Peyer's patch (tissue), 4 donors: ENCODE measurements around the gene SLC38A2. TPM values are rescaled to one million over a fixed set of nuclear protein-coding genes. Genes with fewer than 3 reads are reported as not detected.

Source experiments
- DNase-seq, 3 donors: peaks; one replicate each; pipeline ENCODE4 v3.0.0-alpha.2; 2017 to 2019
- H3K27ac ChIP-seq, 4 donors: fragments of 200-600 bp; sonication (generic); one replicate each; pipeline ENCODE4 v1.5.1; 2016 to 2019
- H3K27me3 ChIP-seq, 2 donors: fragments of 200-600 bp; sonication (generic); one replicate each; pipeline ENCODE4 v1.5.1; 2019
- H3K36me3 ChIP-seq, 3 donors: fragments of 200-600 bp; sonication (generic); one replicate each; pipeline ENCODE4 v1.5.1; 2016 to 2019
- H3K4me1 ChIP-seq, 4 donors: fragments of 200-600 bp; sonication (generic); one replicate each; pipeline ENCODE4 v1.5.1; 2016 to 2019
- H3K4me3 ChIP-seq, 4 donors: fragments of 200-600 bp; sonication (generic); 1 replicate in 3 of 4; 2 replicates in 1 of 4; pipeline ENCODE4 v1.5.1; 2016 to 2019; ENCODE audit warnings: mild to moderate bottlenecking in 1 of 4
- H3K9me3 ChIP-seq, 4 donors: fragments of 200-600 bp; sonication (generic); one replicate each; pipeline ENCODE4 v1.5.1; 2016 to 2019; ENCODE audit warnings: mild to moderate bottlenecking in 1 of 4
- POLR2A ChIP-seq, 2 donors: fragments of 450-650 bp; IDR thresholded peaks; one replicate each; pipeline ENCODE4 v1.5.1; 2017; ENCODE audit warnings: antibody characterized with exemption in 2 of 2, mild to moderate bottlenecking in 2 of 2, moderate library complexity in 2 of 2
- total RNA-seq, 4 donors: library from RNA; depleted of rRNA; stranded (reverse); fragments of >200 nt; gene quantifications; one replicate each; pipeline ENCODE4 v1.1.0, GENCODE V29; 2016
- TF ChIP-seq, protein P1 (sequence below), 6 experiments: fragments of 450-650 bp in 4 of 6; fragments of 200-600 bp in 2 of 6; sonication (generic) in 1 of 6; IDR thresholded peaks; one replicate each; pipeline ENCODE4 v1.5.1; 2017 to 2019; ENCODE audit warnings: antibody characterized with exemption in 6 of 6, mild to moderate bottlenecking in 3 of 6, moderate library complexity in 1 of 6

Gene SLC38A2
- total RNA-seq, 4 donors from 2014 or later = 93.1 to 173 (median 134) TPM

DNA sequence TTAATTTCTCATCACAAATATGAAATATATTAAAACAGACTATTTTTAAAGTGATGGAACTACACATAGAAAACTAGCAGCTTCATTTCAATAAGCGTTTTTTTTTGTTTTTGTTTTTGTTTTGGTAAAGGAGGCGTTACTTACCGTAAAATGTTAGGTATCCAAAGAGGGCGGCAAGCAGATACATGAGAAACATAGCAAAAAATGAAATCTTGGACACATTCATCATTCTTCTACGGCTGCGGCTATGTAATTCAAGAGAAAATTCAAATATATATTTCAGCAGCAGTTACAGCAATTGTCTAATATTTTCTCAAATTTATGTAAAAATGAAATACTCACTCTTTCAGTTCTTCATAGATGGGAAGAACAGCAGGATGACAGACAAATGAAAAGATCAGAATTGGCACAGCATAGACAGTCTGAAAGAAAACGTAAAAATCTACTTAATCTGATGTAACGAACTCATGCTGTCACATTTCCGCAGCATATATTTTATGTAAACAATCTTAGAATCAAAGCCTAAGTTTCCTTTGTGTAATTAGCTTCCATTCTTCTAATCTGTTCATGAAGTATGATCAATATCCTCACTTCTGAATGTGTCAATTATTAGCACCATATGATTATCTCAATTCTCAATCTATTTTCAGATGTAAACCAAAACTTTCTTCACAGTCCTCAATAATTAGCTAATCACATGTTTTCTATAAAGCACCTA, 8.8 kb downstream of the SLC38A2 start:
- peaks cover 0 to 40% (median 16%) of the 10 kb centered on the region in 4 donors for H3K4me1 ChIP-seq
- peaks cover 0 to 100% (median 5%) of the 10 kb centered on the region in 3 donors for H3K36me3 ChIP-seq
- no peaks in the 10 kb centered on the region for H3K27me3 ChIP-seq
- H3K9me3 ChIP-seq = no peaks in the 10 kb centered on the region
- TF ChIP-seq, protein P1, sequence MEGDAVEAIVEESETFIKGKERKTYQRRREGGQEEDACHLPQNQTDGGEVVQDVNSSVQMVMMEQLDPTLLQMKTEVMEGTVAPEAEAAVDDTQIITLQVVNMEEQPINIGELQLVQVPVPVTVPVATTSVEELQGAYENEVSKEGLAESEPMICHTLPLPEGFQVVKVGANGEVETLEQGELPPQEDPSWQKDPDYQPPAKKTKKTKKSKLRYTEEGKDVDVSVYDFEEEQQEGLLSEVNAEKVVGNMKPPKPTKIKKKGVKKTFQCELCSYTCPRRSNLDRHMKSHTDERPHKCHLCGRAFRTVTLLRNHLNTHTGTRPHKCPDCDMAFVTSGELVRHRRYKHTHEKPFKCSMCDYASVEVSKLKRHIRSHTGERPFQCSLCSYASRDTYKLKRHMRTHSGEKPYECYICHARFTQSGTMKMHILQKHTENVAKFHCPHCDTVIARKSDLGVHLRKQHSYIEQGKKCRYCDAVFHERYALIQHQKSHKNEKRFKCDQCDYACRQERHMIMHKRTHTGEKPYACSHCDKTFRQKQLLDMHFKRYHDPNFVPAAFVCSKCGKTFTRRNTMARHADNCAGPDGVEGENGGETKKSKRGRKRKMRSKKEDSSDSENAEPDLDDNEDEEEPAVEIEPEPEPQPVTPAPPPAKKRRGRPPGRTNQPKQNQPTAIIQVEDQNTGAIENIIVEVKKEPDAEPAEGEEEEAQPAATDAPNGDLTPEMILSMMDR (IDR thresholded peaks at IDR 0.05) = no peak
- no peak for TF ChIP-seq POLR2A (IDR thresholded peaks at IDR 0.05)
- peak overlapping the region in 1 of 4 donors; percentile 11 for H3K4me3 ChIP-seq
- no peak overlapping the region for H3K27ac ChIP-seq
- DNase-seq = no peak

DNA sequence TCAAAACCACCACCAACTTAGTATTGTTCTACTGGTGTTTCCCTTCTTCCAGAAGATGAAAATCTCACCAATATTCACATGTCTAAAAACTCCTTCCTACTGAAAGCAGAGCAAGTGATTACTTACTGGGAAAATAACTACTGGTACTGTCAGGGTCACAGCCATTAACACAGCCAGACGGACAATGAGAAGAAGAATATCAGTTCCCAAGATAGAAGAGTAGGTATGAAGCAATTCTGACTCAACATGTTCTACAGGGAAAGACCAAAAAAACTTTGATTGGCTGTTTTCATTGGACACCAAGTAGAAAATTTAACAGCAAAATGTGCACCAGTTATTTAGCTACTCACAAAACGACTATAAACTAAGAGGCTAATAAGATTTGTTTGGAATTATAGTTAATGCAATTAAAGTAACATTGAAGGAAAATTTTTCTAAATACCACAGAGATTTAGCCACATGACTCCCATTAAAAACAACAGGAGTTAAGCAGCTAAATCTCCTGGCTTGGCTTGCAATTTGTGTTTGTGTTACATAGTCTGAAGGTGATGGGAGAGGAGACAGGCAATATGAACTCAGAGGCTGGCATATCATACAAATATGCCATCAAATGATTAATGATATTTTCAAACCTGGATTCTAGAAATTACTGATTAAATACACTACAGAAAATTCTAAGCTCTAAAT, 9.5 kb downstream of the SLC38A2 start:
- H3K36me3 ChIP-seq = peaks cover 0 to 96% (median 5%) of the 10 kb centered on the region in 3 donors
- TF ChIP-seq, protein P1 (IDR thresholded peaks at IDR 0.05) = no peak
- no peak for TF ChIP-seq POLR2A (IDR thresholded peaks at IDR 0.05)
- no peak for DNase-seq
- peaks cover 0 to 33% (median 11%) of the 10 kb centered on the region in 4 donors for H3K4me1 ChIP-seq
- no peaks in the 10 kb centered on the region for H3K9me3 ChIP-seq
- H3K27me3 ChIP-seq = no peaks in the 10 kb centered on the region
- H3K4me3 ChIP-seq = no peak overlapping the region
- no peak overlapping the region for H3K27ac ChIP-seq

DNA sequence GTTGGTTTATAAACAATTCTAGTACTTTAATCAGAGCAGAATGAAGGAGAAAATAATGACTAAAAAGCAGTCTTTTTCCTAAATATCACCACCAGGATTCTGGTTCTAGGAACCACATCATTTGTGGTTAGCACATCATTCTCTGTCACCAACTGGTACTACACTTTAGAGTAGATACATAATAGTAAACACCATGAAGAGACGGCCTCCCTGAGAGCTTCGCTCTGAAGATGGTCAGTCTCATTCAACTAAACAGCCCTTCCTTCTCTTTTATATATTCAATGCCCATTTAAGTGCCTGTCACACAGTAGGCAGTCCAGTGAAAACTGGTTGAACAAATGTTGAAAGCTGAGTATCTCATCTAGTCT, 10.9 kb downstream of the SLC38A2 start:
- TF ChIP-seq, protein P1 (IDR thresholded peaks at IDR 0.05) = no peak
- TF ChIP-seq POLR2A (IDR thresholded peaks at IDR 0.05) = no peak
- Histone ChIP-seq H3K27ac (no peak overlapping the region), H3K36me3 (peaks cover 0 to 82% (median 3%) of the 10 kb centered on the region in 3 donors), H3K4me1 (peaks cover 0 to 19% (median 4%) of the 10 kb centered on the region in 4 donors), H3K4me3 (no peak overlapping the region), H3K9me3 (no peaks in the 10 kb centered on the region), H3K27me3 (no peaks in the 10 kb centered on the region)
- DNase-seq = no peak

DNA sequence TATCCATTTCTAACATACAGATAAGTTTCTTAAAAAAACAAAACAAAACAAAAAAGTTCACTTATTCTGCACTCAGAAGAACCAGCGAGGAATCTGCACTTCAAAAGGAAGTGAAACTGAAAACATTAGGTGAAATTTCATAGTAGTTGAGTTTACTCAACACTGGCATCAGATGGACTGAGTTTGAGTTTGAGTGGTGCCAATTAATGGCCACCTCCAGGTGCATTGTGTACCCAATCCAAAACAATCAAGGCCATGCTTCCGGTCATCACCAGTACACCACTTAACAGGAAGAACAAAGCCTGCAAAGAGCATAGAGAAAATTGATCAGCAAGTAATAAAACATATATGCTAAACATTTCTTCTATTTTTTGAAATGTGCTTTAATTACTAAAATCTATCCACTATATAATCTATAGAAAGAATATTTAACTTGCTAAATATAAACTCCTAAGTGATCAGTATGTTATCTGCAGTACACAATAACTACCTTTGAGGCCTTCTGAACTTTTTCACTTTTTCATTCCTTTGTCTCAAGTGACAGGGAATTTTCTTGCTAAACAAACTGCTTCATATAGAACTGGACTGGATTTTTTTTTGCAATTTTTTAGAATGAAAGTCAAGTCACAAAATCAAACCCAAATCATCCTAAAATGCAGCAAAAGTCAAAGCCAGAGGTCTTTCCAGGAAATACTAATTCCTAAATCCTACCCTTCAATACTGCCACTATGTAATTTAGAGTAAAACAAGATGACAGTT, 11.5 kb downstream of the SLC38A2 start:
- DNase-seq = no peak
- H3K4me1 ChIP-seq = peaks cover 0 to 13% (median 3%) of the 10 kb centered on the region in 4 donors
- no peak overlapping the region for H3K27ac ChIP-seq

DNA sequence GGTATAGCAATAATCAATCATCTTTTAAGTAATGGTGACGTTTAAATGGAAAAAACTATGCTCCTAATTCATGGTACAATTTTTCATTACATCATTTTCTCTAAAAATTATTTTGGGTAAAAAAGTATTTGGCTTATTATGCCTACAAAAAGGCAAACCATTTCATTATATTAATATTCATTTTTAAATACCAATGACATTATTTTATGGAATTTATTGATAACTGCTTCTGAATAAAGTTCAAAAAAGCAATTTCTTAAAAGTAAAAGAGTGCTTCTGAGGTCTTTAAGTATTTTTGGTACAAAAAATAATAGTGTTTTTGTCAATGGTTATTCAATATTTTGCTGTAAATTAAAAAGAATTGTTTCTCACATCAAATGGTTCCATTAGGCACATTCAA, 12.2 kb downstream of the SLC38A2 start:
- H3K4me3 ChIP-seq = no peak overlapping the region
- no peak for DNase-seq
- peaks cover 0 to 6% (median 3%) of the 10 kb centered on the region in 4 donors for H3K4me1 ChIP-seq
- no peak overlapping the region for H3K27ac ChIP-seq
- H3K36me3 ChIP-seq = peaks cover 0 to 69% (median 3%) of the 10 kb centered on the region in 3 donors
- TF ChIP-seq POLR2A (IDR thresholded peaks at IDR 0.05) = no peak
- TF ChIP-seq, protein P1 (IDR thresholded peaks at IDR 0.05) = no peak
- H3K9me3 ChIP-seq = no peaks in the 10 kb centered on the region
- no peaks in the 10 kb centered on the region for H3K27me3 ChIP-seq

More for the DNA sequence above, 11.5 kb downstream of the SLC38A2 start:
- H3K4me3 ChIP-seq = no peak overlapping the region
- peaks cover 0 to 76% (median 3%) of the 10 kb centered on the region in 3 donors for H3K36me3 ChIP-seq
- no peaks in the 10 kb centered on the region for H3K9me3 ChIP-seq
- TF ChIP-seq, protein P1 (IDR thresholded peaks at IDR 0.05) = no peak
- no peak for TF ChIP-seq POLR2A (IDR thresholded peaks at IDR 0.05)
- no peaks in the 10 kb centered on the region for H3K27me3 ChIP-seq
